ENCODE results near the gene KRT17. TPM values are rescaled to one million over a fixed set of nuclear protein-coding genes. Genes with fewer than 3 reads are reported as not detected.
"Not testable (repeated sequence)": the region's sequence is repeated elsewhere in the genome, so short reads cannot be mapped to it uniquely, and the experiment has no call there.

Gene KRT17
- total RNA-seq, 3 donors from 2014 or later (not counting 1 experiment from before 2014, with no cell fraction given) = not detected

DNA sequence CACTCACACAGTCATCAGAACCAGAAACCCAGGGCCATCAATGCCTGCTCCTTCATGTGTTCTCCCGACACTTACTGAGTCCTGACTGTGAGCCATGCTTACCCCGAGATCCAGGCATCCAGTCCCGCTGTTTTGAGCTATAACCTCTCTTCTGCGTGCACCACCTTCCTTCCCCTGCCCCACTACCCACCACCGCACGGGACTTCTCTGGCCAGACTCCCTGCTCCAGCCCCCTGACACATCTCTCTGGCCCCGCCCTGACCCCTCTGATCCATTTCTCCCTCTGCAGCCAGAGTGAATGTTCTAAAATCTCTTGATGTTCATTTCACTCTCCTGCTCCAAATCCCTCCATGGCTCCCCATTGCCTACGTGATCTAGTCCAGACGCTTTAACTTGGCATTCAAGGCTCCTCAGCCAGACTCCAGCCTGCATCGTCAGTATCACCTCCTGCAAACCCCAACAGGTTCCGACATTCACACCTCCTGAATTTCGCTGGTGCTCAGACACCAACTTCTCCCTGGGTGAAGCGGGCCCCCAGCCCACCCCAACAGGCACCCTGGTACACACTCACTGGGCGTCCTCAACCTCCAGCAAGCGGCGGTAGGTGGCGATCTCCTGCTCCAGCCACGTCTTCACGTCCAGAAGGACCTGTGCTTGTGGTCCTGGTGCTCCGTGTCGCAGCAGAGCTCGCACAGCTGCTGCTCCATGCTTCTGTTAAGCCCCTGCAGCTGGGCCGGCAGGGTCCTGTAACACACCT lies 3.1 kb upstream of the KRT17 start:
- intact Hi-C loops (cut with micrococcal nuclease) = no loop called here
- no peaks in the 10 kb centered on the region for H3K9me3 ChIP-seq (ENCODE audit: control insufficient read depth, insufficient read depth, low read length)
- no peaks in the 10 kb centered on the region for H3K9me3 Mint-ChIP-seq
- H3K27ac ChIP-seq (ENCODE audit: low read length) = no peak overlapping the region
- WGBS (ENCODE audit: insufficient coverage) = 86% methylated on average over 22 of the region's 23 CpGs
- ATAC-seq (no peak), DNase-seq (no peak)
- H3K4me1 ChIP-seq (ENCODE audit: control insufficient read depth, insufficient read depth, low read length) = no peaks in the 10 kb centered on the region
- no peak overlapping the region for H3K4me3 ChIP-seq (ENCODE audit: low read length)
- H3K27me3 Mint-ChIP-seq (ENCODE audit: low read depth in 2 of 2) = peaks cover 0 to 3% of the 10 kb centered on the region in 2 donors
- H3K36me3 ChIP-seq (ENCODE audit: control insufficient read depth, insufficient read depth, low read length) = no peaks in the 10 kb centered on the region
- H3K27me3 ChIP-seq (ENCODE audit: control insufficient read depth, insufficient read depth, low read length) = no peaks in the 10 kb centered on the region
- no peaks in the 10 kb centered on the region for H3K36me3 Mint-ChIP-seq
- H3K27ac Mint-ChIP-seq = no peak overlapping the region
- H3K4me3 Mint-ChIP-seq = no peak overlapping the region
- no peaks in the 10 kb centered on the region for H3K4me1 Mint-ChIP-seq
- TF ChIP-seq, protein P1, sequence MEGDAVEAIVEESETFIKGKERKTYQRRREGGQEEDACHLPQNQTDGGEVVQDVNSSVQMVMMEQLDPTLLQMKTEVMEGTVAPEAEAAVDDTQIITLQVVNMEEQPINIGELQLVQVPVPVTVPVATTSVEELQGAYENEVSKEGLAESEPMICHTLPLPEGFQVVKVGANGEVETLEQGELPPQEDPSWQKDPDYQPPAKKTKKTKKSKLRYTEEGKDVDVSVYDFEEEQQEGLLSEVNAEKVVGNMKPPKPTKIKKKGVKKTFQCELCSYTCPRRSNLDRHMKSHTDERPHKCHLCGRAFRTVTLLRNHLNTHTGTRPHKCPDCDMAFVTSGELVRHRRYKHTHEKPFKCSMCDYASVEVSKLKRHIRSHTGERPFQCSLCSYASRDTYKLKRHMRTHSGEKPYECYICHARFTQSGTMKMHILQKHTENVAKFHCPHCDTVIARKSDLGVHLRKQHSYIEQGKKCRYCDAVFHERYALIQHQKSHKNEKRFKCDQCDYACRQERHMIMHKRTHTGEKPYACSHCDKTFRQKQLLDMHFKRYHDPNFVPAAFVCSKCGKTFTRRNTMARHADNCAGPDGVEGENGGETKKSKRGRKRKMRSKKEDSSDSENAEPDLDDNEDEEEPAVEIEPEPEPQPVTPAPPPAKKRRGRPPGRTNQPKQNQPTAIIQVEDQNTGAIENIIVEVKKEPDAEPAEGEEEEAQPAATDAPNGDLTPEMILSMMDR (IDR thresholded peaks at IDR 0.05) = no peak

DNA sequence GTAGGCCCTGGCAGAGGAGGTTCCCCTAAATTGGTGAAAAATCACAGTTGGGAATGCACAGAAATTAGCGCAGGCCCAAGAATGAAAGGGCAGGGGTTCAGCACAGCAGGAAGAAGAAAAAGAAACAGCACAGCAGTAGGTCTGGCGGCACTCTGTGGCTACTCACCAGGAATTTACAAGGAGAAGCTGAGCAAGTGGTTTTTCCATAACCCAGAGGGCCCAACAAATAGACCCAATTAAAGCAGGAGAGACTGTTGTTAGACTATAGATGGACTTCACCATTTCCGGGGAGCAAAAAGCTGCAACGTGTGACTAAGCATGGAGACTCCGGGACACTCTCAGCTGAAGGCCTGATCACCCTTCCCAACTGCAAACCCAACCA lies 2.5 kb upstream of the KRT17 start:
- H3K27ac Mint-ChIP-seq; H3K36me3 ChIP-seq (ENCODE audit: control insufficient read depth, insufficient read depth, low read length); DNase-seq; H3K9me3 Mint-ChIP-seq; H3K4me1 Mint-ChIP-seq; H3K4me3 Mint-ChIP-seq; H3K9me3 ChIP-seq (ENCODE audit: control insufficient read depth, insufficient read depth, low read length); intact Hi-C loops (cut with micrococcal nuclease); H3K4me3 ChIP-seq (ENCODE audit: low read length); H3K27me3 ChIP-seq (ENCODE audit: control insufficient read depth, insufficient read depth, low read length); H3K36me3 Mint-ChIP-seq; H3K27me3 Mint-ChIP-seq (ENCODE audit: low read depth in 2 of 2); H3K4me1 ChIP-seq (ENCODE audit: control insufficient read depth, insufficient read depth, low read length); ATAC-seq; H3K27ac ChIP-seq (ENCODE audit: low read length): not testable (repeated sequence)
- 91% methylated on average over 5 of the region's 5 CpGs for WGBS (ENCODE audit: insufficient coverage)

DNA sequence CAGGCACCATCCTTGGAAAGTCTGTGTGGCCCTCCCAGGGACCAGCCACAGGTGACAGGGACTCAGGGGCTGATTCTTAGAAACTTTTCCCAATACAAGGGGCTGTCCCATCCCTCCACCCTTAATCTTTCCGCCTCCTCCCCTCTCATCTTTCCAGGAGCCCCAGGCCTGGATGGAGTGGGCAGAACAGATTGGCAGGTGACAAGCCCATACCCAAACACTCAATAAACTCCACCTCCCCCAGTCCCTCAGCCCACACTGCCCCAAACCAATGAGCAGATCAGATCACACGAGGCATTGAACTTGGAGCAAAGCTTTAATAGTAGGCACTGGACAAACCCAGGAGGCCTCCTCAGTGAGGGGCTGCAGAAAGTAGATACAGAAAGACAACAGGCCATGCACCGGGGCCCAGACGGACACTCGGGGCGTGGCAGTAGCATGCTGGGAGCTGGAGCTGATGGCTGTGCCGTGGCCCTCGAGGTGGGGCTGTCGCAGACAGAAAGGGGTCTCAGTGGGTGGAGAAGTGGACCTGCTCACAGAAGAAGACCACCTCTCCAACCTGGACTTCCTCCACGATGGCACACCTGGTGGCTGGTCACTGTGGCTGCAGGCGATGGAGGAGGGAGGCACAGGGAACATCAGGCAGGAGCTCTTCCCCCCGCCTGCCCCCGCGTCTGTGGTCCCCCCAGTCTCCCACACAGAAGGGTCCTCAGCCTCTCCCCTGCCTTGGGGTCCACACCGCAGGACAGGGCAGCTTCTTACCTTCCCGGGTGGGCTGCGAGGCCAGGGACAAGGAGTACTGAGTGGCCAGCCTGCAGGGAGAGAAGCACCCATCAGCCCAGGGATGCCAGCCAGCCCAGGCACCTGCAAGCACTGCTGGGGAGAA lies 1.9 kb upstream of the KRT17 start:
- H3K27me3 Mint-ChIP-seq (ENCODE audit: low read depth in 2 of 2); H3K4me1 ChIP-seq (ENCODE audit: control insufficient read depth, insufficient read depth, low read length); H3K27me3 ChIP-seq (ENCODE audit: control insufficient read depth, insufficient read depth, low read length); H3K36me3 Mint-ChIP-seq; H3K4me1 Mint-ChIP-seq; H3K4me3 Mint-ChIP-seq; intact Hi-C loops (cut with micrococcal nuclease); H3K9me3 Mint-ChIP-seq; H3K9me3 ChIP-seq (ENCODE audit: control insufficient read depth, insufficient read depth, low read length); H3K36me3 ChIP-seq (ENCODE audit: control insufficient read depth, insufficient read depth, low read length); H3K4me3 ChIP-seq (ENCODE audit: low read length); ATAC-seq; H3K27ac ChIP-seq (ENCODE audit: low read length); DNase-seq; H3K27ac Mint-ChIP-seq: not testable (repeated sequence)
- WGBS (ENCODE audit: insufficient coverage) = 91% methylated on average over 17 of the region's 17 CpGs

DNA sequence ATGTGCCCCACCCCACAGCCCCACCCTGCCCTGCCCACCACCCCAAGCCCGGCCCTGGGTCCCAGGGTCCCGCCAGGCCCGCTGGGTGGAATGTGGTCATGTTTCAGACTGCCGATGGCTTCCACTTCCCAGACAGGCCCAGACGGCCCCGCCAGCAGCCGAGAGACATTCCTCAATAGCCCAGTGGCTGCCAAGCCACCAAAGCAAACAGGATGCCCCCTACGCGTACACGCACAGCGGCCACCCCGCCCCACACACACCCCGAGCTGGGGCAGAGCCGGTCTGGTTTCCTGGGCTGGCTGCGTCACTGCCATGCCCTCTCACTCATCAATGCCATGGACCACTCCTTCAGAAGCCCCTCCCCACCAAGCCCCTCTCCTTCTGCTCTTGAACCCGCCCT lies 1.2 kb upstream of the KRT17 start:
- H3K4me1 Mint-ChIP-seq = no peaks in the 10 kb centered on the region

DNA sequence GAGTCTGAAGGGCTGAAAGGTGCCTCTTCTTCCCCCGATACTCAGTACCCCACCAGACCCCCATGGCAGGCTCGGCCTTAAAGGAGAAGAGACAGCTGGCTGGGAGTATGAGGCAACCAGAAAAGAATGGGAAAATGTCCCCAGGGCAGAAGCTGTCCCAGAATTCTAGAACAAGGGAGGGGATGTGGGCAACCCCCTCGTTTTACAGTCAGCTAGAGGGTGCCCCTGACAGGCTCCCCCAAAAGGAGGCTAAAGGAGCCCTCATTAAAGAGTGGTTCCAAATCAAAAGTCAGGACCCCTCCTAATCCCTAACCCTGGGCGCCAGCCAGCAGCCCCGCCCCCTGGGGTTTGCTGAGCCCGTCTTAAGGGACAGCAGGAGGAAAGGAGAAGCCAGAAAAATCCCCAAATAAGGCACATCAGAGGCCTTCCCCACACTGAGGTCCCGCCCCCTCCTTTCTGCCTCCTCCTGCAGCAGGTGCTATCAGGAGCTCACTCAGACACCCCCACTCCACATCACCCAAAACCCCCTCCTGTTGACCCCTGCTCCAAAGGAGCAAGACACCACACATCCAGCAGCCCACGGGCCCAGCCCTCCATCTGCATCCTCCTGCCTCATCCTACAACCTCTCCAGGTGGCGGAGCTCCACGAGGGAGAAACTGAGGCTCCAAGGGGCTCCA lies 1.1 kb downstream of the KRT17 start:
- H3K9me3 Mint-ChIP-seq; DNase-seq; H3K36me3 Mint-ChIP-seq; intact Hi-C loops (cut with micrococcal nuclease); H3K4me3 ChIP-seq (ENCODE audit: low read length); H3K27me3 ChIP-seq (ENCODE audit: control insufficient read depth, insufficient read depth, low read length); H3K27me3 Mint-ChIP-seq (ENCODE audit: low read depth in 2 of 2); H3K9me3 ChIP-seq (ENCODE audit: control insufficient read depth, insufficient read depth, low read length); H3K4me3 Mint-ChIP-seq; H3K4me1 ChIP-seq (ENCODE audit: control insufficient read depth, insufficient read depth, low read length); ATAC-seq; H3K36me3 ChIP-seq (ENCODE audit: control insufficient read depth, insufficient read depth, low read length); H3K27ac Mint-ChIP-seq; H3K27ac ChIP-seq (ENCODE audit: low read length); H3K4me1 Mint-ChIP-seq: not testable (repeated sequence)
- WGBS (ENCODE audit: insufficient coverage) = 73% methylated on average over 9 of the region's 10 CpGs

More for the DNA sequence above, 1.2 kb upstream of the KRT17 start:
- H3K27me3 ChIP-seq (ENCODE audit: control insufficient read depth, insufficient read depth, low read length) = no peaks in the 10 kb centered on the region
- intact Hi-C loops (cut with micrococcal nuclease) = no loop called here
- Mint-ChIP-seq H3K36me3 (no peaks in the 10 kb centered on the region), H3K27me3 (ENCODE audit: low read depth in 2 of 2) (peaks cover 0 to 3% of the 10 kb centered on the region in 2 donors), H3K9me3 (no peaks in the 10 kb centered on the region), H3K27ac (no peak overlapping the region), H3K4me3 (no peak overlapping the region)
- no peaks in the 10 kb centered on the region for H3K36me3 ChIP-seq (ENCODE audit: control insufficient read depth, insufficient read depth, low read length)
- TF ChIP-seq, protein P1 (IDR thresholded peaks at IDR 0.05) = no peak
- ATAC-seq = no peak
- 75% methylated on average over 15 of the region's 16 CpGs for WGBS (ENCODE audit: insufficient coverage)
- DNase-seq = no peak
- H3K4me3 ChIP-seq (ENCODE audit: low read length) = no peak overlapping the region
- H3K4me1 ChIP-seq (ENCODE audit: control insufficient read depth, insufficient read depth, low read length) = no peaks in the 10 kb centered on the region
- H3K27ac ChIP-seq (ENCODE audit: low read length) = no peak overlapping the region
- no peaks in the 10 kb centered on the region for H3K9me3 ChIP-seq (ENCODE audit: control insufficient read depth, insufficient read depth, low read length)
